ENCODE results near the gene TMPRSS3.

Gene TMPRSS3

DNA sequence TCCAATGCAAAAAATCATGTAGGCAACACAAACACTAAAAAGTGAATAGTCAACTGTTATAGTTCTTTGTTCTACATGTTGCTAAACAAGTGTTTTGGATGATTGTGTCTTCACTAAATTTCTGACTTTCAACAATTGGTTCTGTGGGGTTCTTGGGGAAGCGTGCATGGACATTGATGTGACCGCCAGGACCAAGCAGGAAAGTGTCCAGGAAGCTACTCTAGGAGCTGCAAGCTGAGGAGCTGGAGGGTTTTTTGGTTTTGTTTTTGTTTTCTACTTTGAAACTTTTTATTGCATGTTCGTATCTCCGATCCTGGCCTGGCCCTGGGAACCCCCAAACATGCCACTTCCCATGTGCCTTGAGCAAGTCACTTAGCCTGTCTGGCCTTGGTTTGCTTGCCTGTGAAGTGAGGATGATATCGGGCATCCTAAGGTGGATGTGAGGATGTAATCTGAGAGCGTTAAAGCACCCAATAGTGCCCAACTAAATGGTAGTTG, 8.0 kb downstream of the TMPRSS3 start:
- TF ChIP-seq CTCF (conservative IDR thresholded peaks at IDR 0.05; ENCODE audit: low read length) (no peak), EZH2phosphoT487 (IDR thresholded peaks at IDR 0.05; ENCODE audit: borderline replicate concordance) (no peak)
- H3F3A ChIP-seq (ENCODE audit: low read depth): no peaks in the 10 kb centered on the region
- no peaks in the 10 kb centered on the region for H3K9me2 ChIP-seq (replicated peaks; ENCODE audit: low read depth, low read length)
- H3K4me2 ChIP-seq (ENCODE audit: low read depth, low read length, poor library complexity, severe bottlenecking): no peak overlapping the region
- no peaks in the 10 kb centered on the region for H3K79me2 ChIP-seq (ENCODE audit: insufficient read depth, low read length)
- H2AFZ ChIP-seq (ENCODE audit: low read length): no peak overlapping the region
- no peak overlapping the region for H3K9ac ChIP-seq (ENCODE audit: low read depth, low read length, poor library complexity, severe bottlenecking)
- no peaks in the 10 kb centered on the region for H3K27me3 ChIP-seq (ENCODE audit: insufficient read depth, low read length, poor library complexity, severe bottlenecking)
- peaks cover under 1% of the 10 kb centered on the region; the same call in 1 of the 2 replicates for H3K9me3 ChIP-seq (ENCODE audit: insufficient read depth, low read depth, low read length)
- peaks cover 62% of the 10 kb centered on the region for H3K4me1 ChIP-seq (ENCODE audit: insufficient read depth, low read length, poor library complexity, severe bottlenecking)
- no peaks in the 10 kb centered on the region for H3K36me3 ChIP-seq (ENCODE audit: insufficient read depth, low read length)
- H3K4me3 ChIP-seq (ENCODE audit: low read length, poor library complexity, severe bottlenecking): no peak overlapping the region
- no peaks in the 10 kb centered on the region for H4K20me1 ChIP-seq (ENCODE audit: insufficient read depth, low read length, poor library complexity, severe bottlenecking)

DNA sequence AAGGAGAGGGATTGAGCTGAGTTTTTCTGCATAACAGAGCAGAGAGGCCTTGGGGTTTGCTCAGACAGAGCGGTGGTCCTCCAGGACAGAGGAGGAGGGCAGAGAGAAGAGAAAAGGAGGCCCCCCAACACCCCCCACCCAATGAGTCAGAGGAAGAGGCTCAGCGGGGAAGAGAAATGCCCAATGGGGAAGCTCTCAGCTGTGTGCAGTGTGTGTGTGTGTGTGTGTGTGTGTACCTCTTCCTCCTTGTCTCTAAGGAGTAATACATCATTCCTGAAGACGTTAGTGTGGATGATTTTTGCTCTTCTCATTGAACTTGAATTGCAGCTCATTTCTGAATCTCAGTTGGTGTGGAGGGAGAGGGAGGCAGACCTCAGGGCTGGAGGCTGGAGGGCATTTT, 8.7 kb downstream of the TMPRSS3 start:
- Histone ChIP-seq H3K79me2 (ENCODE audit: insufficient read depth, low read length) (no peaks in the 10 kb centered on the region), H3K4me2 (ENCODE audit: low read depth, low read length, poor library complexity, severe bottlenecking) (no peak overlapping the region), H3K27me3 (ENCODE audit: insufficient read depth, low read length, poor library complexity, severe bottlenecking) (no peaks in the 10 kb centered on the region), H3F3A (ENCODE audit: low read depth) (no peaks in the 10 kb centered on the region), H3K36me3 (ENCODE audit: insufficient read depth, low read length) (no peaks in the 10 kb centered on the region), H3K9ac (ENCODE audit: low read depth, low read length, poor library complexity, severe bottlenecking) (no peak overlapping the region), H2AFZ (ENCODE audit: low read length) (no peak overlapping the region), H3K9me2 (replicated peaks; ENCODE audit: low read depth, low read length) (no peaks in the 10 kb centered on the region), H3K4me1 (ENCODE audit: insufficient read depth, low read length, poor library complexity, severe bottlenecking) (peaks cover 62% of the 10 kb centered on the region), H4K20me1 (ENCODE audit: insufficient read depth, low read length, poor library complexity, severe bottlenecking) (no peaks in the 10 kb centered on the region), H3K9me3 (ENCODE audit: insufficient read depth, low read depth, low read length) (peaks cover 7% of the 10 kb centered on the region; the same call in 1 of the 2 replicates), H3K4me3 (ENCODE audit: low read length, poor library complexity, severe bottlenecking) (no peak overlapping the region)
- no peak for TF ChIP-seq EZH2phosphoT487 (IDR thresholded peaks at IDR 0.05; ENCODE audit: borderline replicate concordance)
- no peak for TF ChIP-seq CTCF (conservative IDR thresholded peaks at IDR 0.05; ENCODE audit: low read length)

- no peaks in the 10 kb centered on the region for H4K20me1 ChIP-seq (ENCODE audit: insufficient read depth, low read length, poor library complexity, severe bottlenecking)
- H3K27me3 ChIP-seq (ENCODE audit: insufficient read depth, low read length, poor library complexity, severe bottlenecking): no peaks in the 10 kb centered on the region
- H3K4me1 ChIP-seq (ENCODE audit: insufficient read depth, low read length, poor library complexity, severe bottlenecking): peaks cover 57% of the 10 kb centered on the region
- H3K79me2 ChIP-seq (ENCODE audit: insufficient read depth, low read length): no peaks in the 10 kb centered on the region
- H3K9me2 ChIP-seq (replicated peaks; ENCODE audit: low read depth, low read length): no peaks in the 10 kb centered on the region
- H3K36me3 ChIP-seq (ENCODE audit: insufficient read depth, low read length): no peaks in the 10 kb centered on the region
- no peak for TF ChIP-seq CTCF (conservative IDR thresholded peaks at IDR 0.05; ENCODE audit: low read length)
- TF ChIP-seq EZH2phosphoT487 (IDR thresholded peaks at IDR 0.05; ENCODE audit: borderline replicate concordance): no peak
- no peak overlapping the region for H3K4me2 ChIP-seq (ENCODE audit: low read depth, low read length, poor library complexity, severe bottlenecking)
- no peak overlapping the region for H3K4me3 ChIP-seq (ENCODE audit: low read length, poor library complexity, severe bottlenecking)
- H3K9me3 ChIP-seq (ENCODE audit: insufficient read depth, low read depth, low read length): peaks cover 14% of the 10 kb centered on the region; the same call in 1 of the 2 replicates
- no peaks in the 10 kb centered on the region for H3F3A ChIP-seq (ENCODE audit: low read depth)
- H2AFZ ChIP-seq (ENCODE audit: low read length): no peak overlapping the region
- no peak overlapping the region for H3K9ac ChIP-seq (ENCODE audit: low read depth, low read length, poor library complexity, severe bottlenecking)
These were observed 9.7 kb downstream of the TMPRSS3 start for GRCh38 chr21:42386034-42386591.
